Measurements from ENCODE around the gene SPRY2. TPM values are rescaled to one million over a fixed set of nuclear protein-coding genes. Genes with fewer than 3 reads are reported as not detected.

SPRY2 gene
- total RNA-seq, 1 donor from 2014 or later = 57.7 TPM

- Mint-ChIP-seq H3K9me3 (no peaks in the 10 kb centered on the region), H3K4me3 (no peak overlapping the region), H3K4me1 (peaks cover 46% of the 10 kb centered on the region), H3K27me3 (ENCODE audit: low read depth) (no peaks in the 10 kb centered on the region), H3K36me3 (peaks cover 25% of the 10 kb centered on the region), H3K27ac (no peak overlapping the region)
- no peak for DNase-seq (ENCODE audit: low spot score in 2 of 2, unreplicated experiment in 2 of 2)
- no peak for TF ChIP-seq CTCF (IDR thresholded peaks at IDR 0.05; ENCODE audit: unreplicated experiment)
Observed at GRCh38 chr13:80336776-80337287, 4.1 kb downstream of the SPRY2 start.

- no peaks in the 10 kb centered on the region for H3K9me3 Mint-ChIP-seq
- peaks cover 25% of the 10 kb centered on the region for H3K36me3 Mint-ChIP-seq
- no peak overlapping the region for H3K27ac Mint-ChIP-seq
- H3K4me3 Mint-ChIP-seq = no peak overlapping the region
- no peak for TF ChIP-seq CTCF (IDR thresholded peaks at IDR 0.05; ENCODE audit: unreplicated experiment)
- peaks cover 48% of the 10 kb centered on the region for H3K4me1 Mint-ChIP-seq
- H3K27me3 Mint-ChIP-seq (ENCODE audit: low read depth) = no peaks in the 10 kb centered on the region
- DNase-seq (ENCODE audit: low spot score in 2 of 2, unreplicated experiment in 2 of 2) = no peak
Observed at GRCh38 chr13:80336370-80336769, 4.6 kb downstream of the SPRY2 start.

GRCh38 chr13:80334597-80335260 lies 6.2 kb downstream of the SPRY2 start:
- Mint-ChIP-seq H3K4me3 (peak overlapping the region; percentile 13), H3K27ac (peak overlapping the region; percentile 72), H3K27me3 (ENCODE audit: low read depth) (no peaks in the 10 kb centered on the region), H3K36me3 (peaks cover 25% of the 10 kb centered on the region), H3K9me3 (no peaks in the 10 kb centered on the region), H3K4me1 (peaks cover 56% of the 10 kb centered on the region)
- TF ChIP-seq CTCF (IDR thresholded peaks at IDR 0.05; ENCODE audit: unreplicated experiment) = no peak
- no peak for DNase-seq (ENCODE audit: low spot score in 2 of 2, unreplicated experiment in 2 of 2)

- H3K9me3 Mint-ChIP-seq = no peaks in the 10 kb centered on the region
- H3K36me3 Mint-ChIP-seq = peaks cover 18% of the 10 kb centered on the region
- H3K4me3 Mint-ChIP-seq = no peak overlapping the region
- DNase-seq (ENCODE audit: low spot score in 2 of 2, unreplicated experiment in 2 of 2) = no peak
- H3K27ac Mint-ChIP-seq = peak overlapping the region; percentile 17
- no peaks in the 10 kb centered on the region for H3K27me3 Mint-ChIP-seq (ENCODE audit: low read depth)
- TF ChIP-seq CTCF (IDR thresholded peaks at IDR 0.05; ENCODE audit: unreplicated experiment) = no peak
- peaks cover 46% of the 10 kb centered on the region for H3K4me1 Mint-ChIP-seq
Observed at GRCh38 chr13:80331984-80332383, 8.9 kb downstream of the SPRY2 start.

GRCh38 chr13:80329250-80329649 lies 11.7 kb downstream of the SPRY2 start:
- no peak overlapping the region for H3K27ac Mint-ChIP-seq

More at GRCh38 chr13:80329250-80329649, 11.7 kb downstream of the SPRY2 start:
- Mint-ChIP-seq H3K4me3 (no peak overlapping the region), H3K9me3 (peaks cover 3% of the 10 kb centered on the region), H3K4me1 (peaks cover 23% of the 10 kb centered on the region), H3K27me3 (ENCODE audit: low read depth) (no peaks in the 10 kb centered on the region), H3K36me3 (peaks cover 12% of the 10 kb centered on the region)
- DNase-seq (ENCODE audit: low spot score in 2 of 2, unreplicated experiment in 2 of 2) = no peak
- TF ChIP-seq CTCF (IDR thresholded peaks at IDR 0.05; ENCODE audit: unreplicated experiment) = no peak
